Stimulated activated CD8-positive, alpha-beta memory T cell treated with anti-CD3 and anti-CD28 coated beads, Interleukin-15, amount 100 ng/mL, for 24 hours (primary cell): ENCODE results near the gene PRAF2.

Experiments
- DNase-seq: peaks from one replicate; pipeline ENCODE4 v3.0.0-alpha.2; 2020; ENCODE audit warnings: low read depth

The PRAF2 gene, protein sequence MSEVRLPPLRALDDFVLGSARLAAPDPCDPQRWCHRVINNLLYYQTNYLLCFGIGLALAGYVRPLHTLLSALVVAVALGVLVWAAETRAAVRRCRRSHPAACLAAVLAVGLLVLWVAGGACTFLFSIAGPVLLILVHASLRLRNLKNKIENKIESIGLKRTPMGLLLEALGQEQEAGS

DNA sequence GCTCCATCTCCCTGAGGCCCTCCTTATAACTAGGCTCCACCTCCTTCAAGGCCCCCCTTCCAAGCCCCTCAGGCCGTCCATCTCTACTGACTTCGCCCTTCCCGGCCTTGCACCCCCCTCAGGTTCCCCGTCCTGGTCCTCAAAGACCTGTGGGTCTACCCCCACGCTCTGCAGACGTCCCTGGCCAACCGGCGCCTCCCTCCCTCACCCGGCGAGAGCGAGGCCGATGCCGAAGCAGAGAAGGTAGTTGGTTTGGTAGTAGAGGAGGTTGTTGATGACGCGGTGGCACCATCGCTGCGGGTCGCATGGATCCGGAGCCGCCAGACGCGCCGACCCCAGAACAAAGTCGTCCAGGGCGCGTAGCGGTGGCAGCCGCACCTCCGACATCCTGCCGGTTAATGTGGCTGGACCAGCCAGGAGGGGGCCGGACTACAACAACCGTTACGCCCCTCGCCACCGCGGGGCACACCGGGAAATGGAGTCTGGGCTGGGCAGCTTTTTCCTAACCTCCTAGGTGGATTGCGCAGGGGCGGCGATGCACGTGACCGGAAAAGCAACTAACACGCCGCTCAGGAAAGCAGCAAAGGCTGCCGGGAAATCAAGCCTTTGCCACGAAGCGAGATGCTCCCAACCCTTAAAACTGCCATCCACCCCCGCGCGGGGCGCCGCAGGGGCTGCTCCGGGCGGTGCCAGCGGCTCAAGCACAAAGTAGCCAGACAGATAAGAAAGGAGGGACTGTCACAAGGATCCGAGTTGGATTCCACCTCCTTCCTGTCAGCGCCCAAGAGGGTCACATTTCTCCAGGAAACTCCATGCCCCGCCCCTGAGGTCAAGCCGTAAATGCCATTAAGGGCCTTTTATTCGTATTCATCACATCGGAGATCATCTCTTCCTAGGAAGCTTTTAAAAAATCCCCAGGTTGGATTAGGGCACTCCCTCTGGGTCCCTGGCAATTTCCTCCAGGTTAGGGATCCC is at the start of gene PRAF2:
Gene PRAF2 (minus strand): TSS at position 402 of the 975 bp plus-strand sequence. CDS start 15 bp downstream, at position 387.
- DNase-seq: peak; percentile 60

DNA sequence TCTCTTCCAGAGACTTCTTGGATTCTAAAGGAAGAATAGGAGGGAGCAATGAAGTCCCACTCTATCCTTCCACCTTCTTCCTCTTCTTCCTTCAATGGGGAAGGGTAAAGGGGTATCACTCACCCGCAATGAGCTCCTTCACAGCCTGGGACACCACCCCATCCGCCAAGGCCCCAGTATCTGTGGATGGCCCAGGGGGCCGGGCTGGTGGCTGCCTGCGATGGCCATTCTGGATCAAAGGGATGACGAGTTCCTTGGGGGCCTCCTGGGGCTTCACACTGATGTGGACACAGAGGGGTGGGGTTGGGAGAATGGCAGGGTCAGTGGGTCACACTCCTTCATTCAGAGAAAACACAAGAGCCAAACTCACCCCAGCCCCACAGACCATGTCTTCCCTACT is 48.7 kb upstream of the PRAF2 start:
- no peak for DNase-seq

DNA sequence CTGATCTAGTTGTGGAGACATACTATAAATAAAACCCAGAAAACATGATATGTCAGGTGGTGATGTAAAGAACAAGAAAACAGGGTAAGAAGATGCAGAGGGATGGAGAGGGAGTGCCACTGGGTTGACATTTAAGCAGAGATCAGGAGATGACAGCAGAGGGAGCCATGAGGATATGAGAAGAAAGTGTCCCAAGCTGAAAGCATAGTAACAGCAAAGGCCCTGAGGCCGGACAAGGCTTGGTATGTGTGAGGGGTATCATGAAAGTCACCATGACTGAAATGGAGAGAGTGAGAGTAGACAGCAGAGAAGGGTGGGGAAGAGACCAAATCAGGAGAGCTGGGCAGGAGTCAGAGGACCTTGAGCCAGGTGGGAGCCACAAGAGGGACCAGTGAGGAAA is 46.3 kb upstream of the PRAF2 start:
- DNase-seq: no peak

GRCh38 chrX:49117581-49117980 is 43.8 kb upstream of the PRAF2 start:
- no peak for DNase-seq

GRCh38 chrX:49116716-49117115 is 42.9 kb upstream of the PRAF2 start:
- DNase-seq: no peak

GRCh38 chrX:49116076-49116475 is 42.3 kb upstream of the PRAF2 start:
- no peak for DNase-seq

GRCh38 chrX:49111791-49112190 is 38.0 kb upstream of the PRAF2 start:
- no peak for DNase-seq

- no peak for DNase-seq
These were observed 36.6 kb upstream of the PRAF2 start for GRCh38 chrX:49110417-49110816.

GRCh38 chrX:49108641-49109040 is 34.8 kb upstream of the PRAF2 start:
- DNase-seq: no peak

DNA sequence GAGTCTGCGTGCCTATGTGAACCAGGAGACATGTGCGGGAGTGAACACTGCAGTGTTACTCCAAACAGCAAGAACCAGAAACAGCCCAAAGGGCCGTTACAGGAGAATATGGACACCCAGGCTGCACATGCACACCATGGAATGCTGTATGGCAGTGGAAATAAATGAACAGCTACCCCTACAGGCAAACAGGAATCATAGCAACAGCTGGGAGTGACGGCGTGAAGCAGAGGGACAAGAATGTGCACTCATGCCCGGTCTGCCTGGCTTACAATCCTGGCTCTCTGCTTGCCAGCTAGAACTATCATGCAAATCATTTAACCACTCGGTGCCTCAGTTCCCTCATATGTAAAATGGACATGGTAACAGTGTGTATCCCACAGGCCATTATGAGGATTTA is 33.1 kb upstream of the PRAF2 start:
- no peak for DNase-seq

GRCh38 chrX:49106296-49106695 is 32.5 kb upstream of the PRAF2 start:
- no peak for DNase-seq

GRCh38 chrX:49103637-49104036 is 29.8 kb upstream of the PRAF2 start:
- no peak for DNase-seq

DNA sequence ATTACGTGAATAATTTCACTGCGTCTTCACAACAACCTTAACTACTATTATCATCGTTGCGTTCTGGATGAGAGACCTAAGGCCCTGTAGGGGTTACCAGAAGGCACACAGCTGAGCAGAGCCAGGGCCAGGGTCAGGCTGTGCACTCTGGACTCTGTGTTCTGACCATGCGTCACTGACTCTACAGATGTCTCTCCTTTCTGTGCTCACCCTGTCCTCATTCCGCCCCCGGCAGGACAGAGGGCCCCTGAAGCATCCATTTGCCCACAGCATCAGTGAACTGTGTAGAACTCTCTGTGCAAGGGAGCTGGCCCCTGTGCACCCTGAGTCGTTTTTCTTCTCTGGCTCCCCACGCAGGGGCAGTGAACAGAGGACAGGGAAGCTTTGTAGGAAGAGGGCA is 28.4 kb upstream of the PRAF2 start:
- DNase-seq: no peak

DNA sequence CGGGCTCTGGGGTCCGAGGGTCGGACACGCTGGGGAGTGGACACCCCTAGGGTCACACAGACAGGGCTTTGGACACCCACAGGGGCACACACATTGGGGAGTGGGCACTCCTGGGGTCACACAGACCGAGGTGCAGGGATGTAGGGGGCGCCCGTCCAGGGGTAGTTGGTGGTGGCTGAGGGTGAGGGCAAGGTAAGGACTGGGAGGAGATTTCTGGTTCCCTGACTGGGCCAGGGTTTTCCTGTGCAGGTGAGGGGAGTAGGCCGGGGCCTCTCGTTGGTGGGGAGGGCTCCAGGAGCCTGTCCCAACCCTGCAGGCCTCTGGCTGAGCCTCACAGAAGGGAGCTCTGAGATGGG is 27.8 kb upstream of the PRAF2 start:
- DNase-seq: no peak

DNA sequence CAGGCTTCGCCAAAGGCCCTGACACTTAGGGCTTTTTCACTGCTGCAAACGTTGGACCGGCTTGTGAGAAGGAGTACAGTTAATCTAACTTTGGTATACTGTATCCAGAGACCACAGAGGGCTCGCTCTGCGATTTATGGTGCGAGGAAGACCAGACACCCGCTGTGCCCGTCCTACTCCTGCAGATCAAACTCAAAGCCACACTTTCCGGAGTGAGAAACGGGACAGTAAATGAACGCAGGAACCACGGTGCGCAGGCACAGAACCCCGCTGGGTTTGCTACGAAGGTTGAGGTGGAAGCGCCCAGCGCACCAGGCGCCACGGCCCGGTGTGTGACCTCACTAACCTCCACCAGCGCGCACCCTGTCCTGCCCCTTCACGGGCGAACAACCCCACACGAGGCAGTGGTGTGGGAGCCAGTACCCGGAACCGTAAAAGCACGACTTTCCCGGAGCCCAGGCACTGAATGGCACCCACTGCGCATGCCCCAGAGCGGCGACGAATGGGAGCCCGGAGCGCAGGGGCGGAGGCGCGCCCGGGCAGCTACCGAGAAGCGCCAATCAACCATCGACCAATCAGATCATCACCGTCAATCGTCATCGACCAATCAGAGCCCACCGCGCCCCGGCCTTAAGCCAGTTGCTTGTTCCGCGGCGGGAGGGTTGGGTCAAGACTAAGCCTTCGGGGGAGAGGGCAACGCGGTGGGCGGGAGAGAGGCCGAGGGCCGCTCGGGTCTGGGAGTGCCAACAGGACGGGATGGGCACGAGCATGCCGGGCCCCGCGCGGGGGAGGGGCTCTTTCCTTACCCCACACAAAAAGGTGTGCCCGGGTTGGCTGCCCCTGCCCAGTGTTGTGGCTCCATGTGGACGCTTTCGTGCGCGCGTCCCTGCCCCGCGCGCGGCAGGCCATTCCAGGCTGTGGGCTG is 27.2 kb upstream of the PRAF2 start:
- DNase-seq: peak; percentile 59

DNA sequence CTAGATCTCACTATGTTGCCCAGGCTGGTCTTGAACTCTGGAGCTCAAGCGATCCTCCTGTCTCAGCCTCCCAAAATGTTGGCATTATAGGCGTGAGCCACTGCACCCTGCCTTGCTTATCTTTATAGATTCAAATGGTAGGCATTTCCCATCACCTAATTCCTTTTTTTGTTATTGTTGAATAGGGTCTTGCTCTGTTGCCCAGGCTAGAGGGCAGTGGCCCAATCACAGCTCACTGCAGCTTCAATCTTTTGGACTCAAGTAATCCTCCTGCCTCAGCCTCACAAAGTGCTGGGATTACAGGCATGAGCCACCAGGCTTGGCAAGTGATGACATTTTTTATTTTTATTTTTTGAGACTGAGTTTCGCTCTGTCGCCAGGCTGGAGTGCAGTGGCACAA is 22.6 kb upstream of the PRAF2 start:
- DNase-seq: no peak

DNA sequence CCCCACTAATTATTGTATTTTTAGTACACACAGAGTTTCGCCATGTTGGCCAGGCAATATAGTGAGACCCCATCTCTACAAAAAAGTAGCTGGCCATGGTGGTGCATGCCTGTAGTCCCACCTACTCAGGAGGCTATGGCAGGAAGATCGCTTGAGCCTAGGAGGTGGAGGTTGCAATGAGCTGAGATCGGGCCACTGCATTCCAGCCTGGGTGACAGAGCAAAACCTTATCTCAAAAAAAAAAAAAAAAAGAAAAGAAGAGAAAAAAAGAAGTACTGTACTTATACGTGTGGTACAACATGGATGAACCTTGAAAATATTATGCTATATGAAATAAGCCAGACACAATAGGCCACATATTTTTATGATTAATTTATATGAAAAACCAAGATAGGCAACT is 15.8 kb upstream of the PRAF2 start:
- DNase-seq: no peak

DNA sequence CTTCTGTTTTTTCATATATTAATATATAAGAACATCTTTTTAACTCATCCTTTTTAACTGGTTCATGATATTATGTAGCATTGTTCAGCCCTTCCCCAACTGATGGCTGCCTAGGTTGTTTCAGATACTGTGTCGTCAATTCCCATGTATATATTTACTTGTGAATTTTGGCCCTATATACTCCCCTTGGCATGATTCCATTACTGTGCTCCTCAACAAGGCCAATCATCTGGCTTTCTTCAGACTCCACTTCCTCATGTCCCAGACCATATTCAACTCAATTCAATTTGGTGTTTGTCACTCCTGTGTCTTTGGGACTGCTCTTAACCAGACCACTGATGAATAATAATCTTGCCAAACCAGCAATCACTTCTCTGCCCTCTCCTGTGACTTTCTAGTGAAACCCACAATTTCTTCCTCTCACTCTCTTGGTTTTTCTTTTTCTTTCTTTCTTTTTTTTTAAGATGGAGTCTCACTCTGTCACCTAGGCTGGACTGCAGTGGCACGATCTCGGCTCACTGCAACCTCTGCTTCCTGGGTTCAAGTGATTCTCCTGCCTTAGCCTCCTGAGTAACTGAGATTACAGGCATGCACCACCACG is 8.6 kb upstream of the PRAF2 start:
- DNase-seq: no peak

DNA sequence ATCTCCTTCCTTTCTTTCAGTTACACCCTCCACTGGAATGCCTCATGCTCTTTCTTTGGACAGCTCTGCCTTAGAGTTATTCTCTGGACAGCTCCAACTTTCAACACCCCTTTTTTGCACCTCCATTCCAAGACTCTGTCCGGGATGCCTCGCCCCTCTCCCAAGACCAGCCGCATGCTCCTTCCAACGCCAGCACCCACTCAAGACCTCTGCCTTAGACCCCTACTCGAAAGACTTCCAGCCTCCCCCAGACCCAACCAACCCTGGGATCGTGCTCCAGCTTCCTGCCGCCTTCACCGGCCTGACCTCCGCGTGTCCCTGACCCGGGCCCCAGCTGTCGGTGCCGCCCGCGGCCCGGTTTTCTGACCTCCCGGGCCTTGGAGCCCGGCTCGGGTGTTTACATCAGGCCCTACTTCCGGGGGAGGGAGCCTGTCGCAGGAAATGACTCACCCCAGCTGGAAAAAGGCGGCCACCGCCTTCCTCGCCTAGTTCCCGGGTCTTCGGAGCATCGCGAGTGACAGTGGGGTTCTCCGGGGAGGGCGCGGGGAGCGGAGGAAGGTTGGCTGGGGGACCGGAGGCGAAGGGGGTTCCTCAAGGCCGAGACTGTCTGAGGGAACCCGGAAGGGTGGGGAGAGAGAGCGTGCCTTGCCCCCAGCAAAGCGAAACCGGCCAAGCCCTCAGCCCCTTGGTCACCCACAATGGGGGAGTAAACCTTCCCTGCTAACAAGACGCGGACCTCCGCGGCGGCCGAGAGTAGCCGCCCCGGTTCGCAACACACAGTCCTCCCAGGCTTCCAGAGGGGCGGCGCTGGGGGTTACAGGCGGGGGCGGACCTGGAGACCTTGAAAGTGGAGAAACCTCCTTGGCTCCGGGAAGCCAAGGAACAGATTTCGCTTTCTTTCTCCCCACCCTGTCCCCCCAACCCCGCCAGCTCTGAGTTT is 6.0 kb upstream of the PRAF2 start, which contains the start of gene WDR45:
Gene WDR45 (minus strand): TSS at position 399 of the 940 bp plus-strand sequence. CDS start 1,792 bp downstream, outside the sequence.
- peak; percentile 12 for DNase-seq

- DNase-seq: no peak
These were observed 4.1 kb upstream of the PRAF2 start for GRCh38 chrX:49077941-49078340.

DNA sequence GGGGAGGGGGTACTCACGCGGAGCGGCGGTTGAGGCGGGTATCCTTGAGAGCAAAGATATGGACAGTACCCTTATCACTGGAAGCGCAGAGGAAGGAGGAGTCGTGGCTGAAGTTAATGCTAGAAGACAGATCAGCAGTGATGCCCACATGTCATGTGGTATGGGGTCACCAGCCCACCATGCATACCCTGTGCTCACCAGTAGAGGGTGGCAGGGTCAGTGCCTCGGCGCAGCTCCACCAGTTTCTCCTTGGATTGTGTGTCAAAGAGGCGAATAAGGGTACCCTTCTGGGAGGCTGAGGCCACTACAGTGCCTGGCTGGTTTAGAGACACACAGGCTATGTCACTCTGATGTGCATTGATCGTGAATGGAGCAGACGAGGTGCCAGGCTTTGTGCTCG is 1.5 kb upstream of the PRAF2 start:
- no peak for DNase-seq
